Colonic mucosa (tissue), 4 donors: ENCODE data around the gene COA3. TPM values are rescaled to one million over a fixed set of nuclear protein-coding genes. Genes with fewer than 3 reads are reported as not detected.

Source experiments
- DNase-seq: peaks from one replicate; pipeline ENCODE4 v3.0.0-alpha.2; 2020
- H3K27ac ChIP-seq: fragments of 200-600 bp; one replicate; pipeline ENCODE4 v1.8.0; 2021
- H3K27me3 ChIP-seq: fragments of 200-600 bp; one replicate; pipeline ENCODE4 v1.8.0; 2021
- H3K36me3 ChIP-seq: fragments of 200-600 bp; one replicate; pipeline ENCODE4 v1.8.0; 2021
- H3K4me1 ChIP-seq: fragments of 200-600 bp; one replicate; pipeline ENCODE4 v1.8.0; 2021; ENCODE audit warnings: mild to moderate bottlenecking
- H3K4me3 ChIP-seq: fragments of 200-600 bp; one replicate; pipeline ENCODE4 v1.8.0; 2021
- H3K9ac ChIP-seq, 2 donors: one replicate each; pipeline ENCODE4 v1.7.0; 2013; ENCODE audit warnings: control low read depth in 2 of 2, low read depth in 2 of 2, low read length in 2 of 2
- H3K9me3 ChIP-seq: fragments of 200-600 bp; one replicate; pipeline ENCODE4 v1.8.0; 2021
- CTCF ChIP-seq: fragments of 200-600 bp; IDR thresholded peaks from one replicate; pipeline ENCODE4 v1.8.0; 2022; ENCODE audit warnings: antibody characterized with exemption, mild to moderate bottlenecking
- intact Hi-C: fragments of 100-400 bp; cut with DNase I; formaldehyde crosslinking; loops from one replicate; pipeline ENCODE4 v1.14.1; 2022
- total RNA-seq, 2 donors: library from RNA; stranded (reverse); fragmentation: NEBNext Ultra II Directional in 1 of 2; extraction: Animal tissue kit (Norgen Biotek cat#: 25700) in 1 of 2; gene quantifications; one replicate each; pipeline ENCODE4 v1.2.1, GENCODE V29; 2021
- donor health status: healthy.
- donor health status: DM: no; HTN: no; CAD: no.
- donor health status: DM: no; HTN: no; CAD: no.

COA3 gene
- total RNA-seq, 2 donors from 2014 or later = 167 to 219 TPM

DNA sequence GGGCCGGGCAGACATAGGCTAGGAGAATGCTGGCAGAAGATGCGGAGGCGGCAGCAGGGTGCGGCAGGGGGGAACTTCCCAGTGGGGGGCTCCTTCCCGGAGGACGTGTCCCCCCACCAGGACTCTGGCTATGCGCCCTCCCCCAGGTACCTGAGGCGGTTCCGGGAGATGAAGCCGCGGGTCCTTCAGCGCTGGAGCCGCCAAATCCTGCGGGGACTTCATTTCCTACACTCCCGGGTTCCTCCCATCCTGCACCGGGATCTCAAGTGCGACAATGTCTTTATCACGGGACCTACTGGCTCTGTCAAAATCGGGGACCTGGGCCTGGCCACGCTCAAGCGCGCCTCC is 14.7 kb downstream of the COA3 start:
- H3K27me3 ChIP-seq = peaks cover 6% of the 10 kb centered on the region
- no peak for DNase-seq
- no peaks in the 10 kb centered on the region for H3K4me1 ChIP-seq
- no peak overlapping the region for H3K9ac ChIP-seq
- H3K27ac ChIP-seq = no peak overlapping the region
- no peaks in the 10 kb centered on the region for H3K36me3 ChIP-seq
- TF ChIP-seq CTCF = no peak
- intact Hi-C loops = no loop called here
- no peaks in the 10 kb centered on the region for H3K9me3 ChIP-seq
- no peak overlapping the region for H3K4me3 ChIP-seq

DNA sequence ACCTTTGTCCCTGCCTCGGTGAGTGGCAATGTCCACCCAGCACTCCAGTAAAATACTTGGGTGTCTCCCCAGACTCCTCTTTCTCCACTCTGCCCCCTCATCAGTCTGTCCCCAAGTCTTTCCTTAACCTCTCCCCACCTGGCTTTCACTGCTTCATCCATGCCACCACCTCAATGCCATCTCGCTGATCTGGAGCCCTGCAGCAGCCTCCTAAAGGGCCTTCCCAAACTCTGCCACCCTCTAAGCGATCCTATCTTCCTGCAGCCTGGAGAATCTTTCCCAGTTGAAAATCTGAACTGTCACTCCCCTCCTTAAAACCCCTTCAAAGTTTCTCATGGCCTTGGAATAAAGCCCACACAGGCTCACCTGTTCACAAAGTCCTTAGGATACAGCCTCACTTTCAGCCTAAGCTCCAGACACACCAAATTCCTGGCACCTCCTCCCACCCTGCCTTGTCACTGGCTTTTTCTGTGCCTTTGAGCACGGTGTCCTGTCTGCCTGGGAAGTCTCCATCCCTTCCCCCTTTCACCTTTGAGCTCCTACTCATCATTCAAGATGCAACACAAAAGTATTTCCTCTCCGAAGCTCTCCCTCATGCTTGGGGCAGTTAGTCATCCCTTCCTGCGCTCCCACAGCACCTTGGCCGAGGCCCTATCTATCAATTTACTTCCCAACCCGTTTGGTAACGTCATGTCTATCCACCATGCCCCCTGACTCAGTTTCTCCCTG is 15.3 kb downstream of the COA3 start:
- TF ChIP-seq CTCF = no peak
- DNase-seq = no peak
- H3K36me3 ChIP-seq = no peaks in the 10 kb centered on the region
- peaks cover 6% of the 10 kb centered on the region for H3K27me3 ChIP-seq
- intact Hi-C loops = no loop called here
- H3K9ac ChIP-seq = peak overlapping the region in 1 of 2 donors; percentile 82
- H3K4me1 ChIP-seq = no peaks in the 10 kb centered on the region
- no peaks in the 10 kb centered on the region for H3K9me3 ChIP-seq
- no peak overlapping the region for H3K27ac ChIP-seq
- H3K4me3 ChIP-seq = peak overlapping the region; percentile 48

GRCh38 chr17:42782166-42783061 is 16.1 kb downstream of the COA3 start:
- H3K4me3 ChIP-seq = peak overlapping the region; percentile 48
- no peak for TF ChIP-seq CTCF
- no peaks in the 10 kb centered on the region for H3K9me3 ChIP-seq
- intact Hi-C loops = no loop called here
- H3K27me3 ChIP-seq = peaks cover 6% of the 10 kb centered on the region
- no peak for DNase-seq
- no peaks in the 10 kb centered on the region for H3K36me3 ChIP-seq
- H3K27ac ChIP-seq = no peak overlapping the region
- H3K4me1 ChIP-seq = no peaks in the 10 kb centered on the region
- peak overlapping the region; percentile 77 to 82 for H3K9ac ChIP-seq

- no peaks in the 10 kb centered on the region for H3K36me3 ChIP-seq
- H3K27me3 ChIP-seq = peaks cover 6% of the 10 kb centered on the region
- no peaks in the 10 kb centered on the region for H3K9me3 ChIP-seq
- TF ChIP-seq CTCF = no peak
- peak overlapping the region; percentile 77 to 82 for H3K9ac ChIP-seq
- DNase-seq = no peak
- no peak overlapping the region for H3K27ac ChIP-seq
- H3K4me1 ChIP-seq = no peaks in the 10 kb centered on the region
- peak overlapping the region; percentile 48 for H3K4me3 ChIP-seq
- intact Hi-C loops = no loop called here
Observed at GRCh38 chr17:42781639-42782165, 16.8 kb downstream of the COA3 start.

DNA sequence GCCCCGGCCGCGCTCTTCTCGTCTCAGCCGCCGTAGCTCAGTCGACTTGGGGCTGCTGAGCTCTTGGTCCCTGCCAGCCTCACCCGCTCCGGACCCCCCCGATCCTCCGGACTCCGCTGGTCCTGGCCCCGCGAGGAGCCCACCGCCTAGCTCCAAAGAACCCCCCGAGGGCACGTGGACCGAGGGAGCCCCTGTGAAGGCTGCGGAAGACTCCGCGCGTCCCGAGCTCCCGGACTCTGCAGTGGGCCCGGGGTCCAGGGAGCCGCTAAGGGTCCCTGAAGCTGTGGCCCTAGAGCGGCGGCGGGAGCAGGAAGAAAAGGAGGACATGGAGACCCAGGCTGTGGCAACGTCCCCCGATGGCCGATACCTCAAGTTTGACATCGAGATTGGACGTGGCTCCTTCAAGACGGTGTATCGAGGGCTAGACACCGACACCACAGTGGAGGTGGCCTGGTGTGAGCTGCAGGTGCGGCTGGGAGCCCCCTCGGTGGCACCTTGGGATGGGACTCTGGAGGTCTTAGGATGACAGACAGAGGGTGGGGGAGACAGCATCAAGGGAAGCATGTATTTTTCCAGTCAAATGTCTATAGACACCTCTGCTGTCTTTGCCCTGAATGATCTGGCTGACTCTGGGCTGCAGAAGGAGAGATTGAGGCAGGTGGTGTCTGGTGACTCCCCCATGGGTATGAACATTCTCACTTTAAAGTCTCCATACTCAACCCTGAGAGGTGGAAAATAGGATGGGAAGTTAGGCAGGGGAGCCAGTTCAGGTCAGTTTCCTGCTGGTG is 17.5 kb downstream of the COA3 start:
- H3K9ac ChIP-seq = peak overlapping the region; percentile 77 to 82
- no peaks in the 10 kb centered on the region for H3K9me3 ChIP-seq
- no peaks in the 10 kb centered on the region for H3K4me1 ChIP-seq
- DNase-seq = no peak
- H3K36me3 ChIP-seq = no peaks in the 10 kb centered on the region
- intact Hi-C loops = no loop called here
- TF ChIP-seq CTCF = no peak
- H3K27me3 ChIP-seq = peaks cover 6% of the 10 kb centered on the region
- peak overlapping the region; percentile 88 for H3K27ac ChIP-seq
- H3K4me3 ChIP-seq = peak overlapping the region; percentile 48
